Natural killer cell (primary cell): ENCODE results near the gene HMHB1. TPM values are rescaled to one million over a fixed set of nuclear protein-coding genes. Genes with fewer than 3 reads are reported as not detected.
A peak's percentile ranks its signal among the peaks of the same experiment; 100 is the strongest.

ENCODE experiments used
- ATAC-seq, 3 donors: fragments of 150-1000 bp in 2 of 3; fragments of 200-7000 bp in 1 of 3; cut with Tn5 transposase; 1 replicate in 1 of 3; 2 replicates in 2 of 3; pipeline ENCODE4 v1.10.0; 2021; ENCODE audit warnings: mild to moderate bottlenecking in 2 of 3, moderate library complexity in 2 of 3
- DNase-seq, 2 donors: peaks; one replicate each; pipeline versions ENCODE4 v3.0.0 to v3.0.0-alpha.2; 2013 to 2021; ENCODE audit warnings: mixed read lengths in 1 of 2
- H3K27ac ChIP-seq: one replicate; pipeline ENCODE4 v1.5.1; 2013; ENCODE audit warnings: mild to moderate bottlenecking, low read length
- H3K27me3 ChIP-seq: one replicate; pipeline ENCODE4 v1.6.1; 2013; ENCODE audit warnings: low read length; ENCODE audit not compliant: control insufficient read depth, insufficient read depth
- H3K36me3 ChIP-seq: one replicate; pipeline ENCODE4 v1.6.1; 2013; ENCODE audit warnings: low read length; ENCODE audit not compliant: control insufficient read depth, insufficient read depth
- H3K4me1 ChIP-seq: one replicate; pipeline ENCODE4 v1.6.1; 2013; ENCODE audit warnings: low read length; ENCODE audit not compliant: control insufficient read depth, insufficient read depth
- H3K4me3 ChIP-seq: one replicate; pipeline ENCODE4 v1.5.1; 2013; ENCODE audit warnings: low read length
- H3K9me3 ChIP-seq: one replicate; pipeline ENCODE4 v1.6.1; 2013; ENCODE audit warnings: low read length; ENCODE audit not compliant: control insufficient read depth, insufficient read depth
- H3K27ac Mint-ChIP-seq, 2 donors: one replicate each; pipeline ENCODE4 v1.8.0; 2022; ENCODE audit warnings: mild to moderate bottlenecking in 2 of 2, mixed read lengths in 2 of 2, moderate library complexity in 1 of 2
- H3K27me3 Mint-ChIP-seq, 2 donors: one replicate each; pipeline ENCODE4 v1.8.0; 2022; ENCODE audit warnings: low read depth in 2 of 2, mixed read lengths in 2 of 2
- H3K36me3 Mint-ChIP-seq: one replicate; pipeline ENCODE4 v1.8.0; 2022; ENCODE audit warnings: mixed read lengths
- H3K4me1 Mint-ChIP-seq, 2 donors: one replicate each; pipeline ENCODE4 v1.8.0; 2022; ENCODE audit warnings: mixed read lengths in 2 of 2
- H3K4me3 Mint-ChIP-seq: one replicate; pipeline ENCODE4 v1.8.0; 2022; ENCODE audit warnings: mild to moderate bottlenecking, moderate library complexity, mixed read lengths
- H3K9me3 Mint-ChIP-seq, 2 donors: one replicate each; pipeline ENCODE4 v1.8.0; 2022; ENCODE audit warnings: mixed read lengths in 2 of 2
- CTCF ChIP-seq: fragments of 200-600 bp; IDR thresholded peaks from one replicate; pipeline ENCODE4 v1.8.0; 2022; ENCODE audit warnings: antibody characterized with exemption
- WGBS: methylation state at CpG from one replicate; pipeline ENCODE4 v1.1.7; 2013; ENCODE audit warnings: missing lambda C conversion rate; ENCODE audit not compliant: insufficient coverage; 5-methylcytosine and 5-hydroxymethylcytosine counted together
- intact Hi-C: fragments of 100-400 bp; cut with micrococcal nuclease; formaldehyde crosslinking; loops from one replicate; pipeline ENCODE4 v1.14.2; 2022
- total RNA-seq, 4 donors: library from RNA; stranded (reverse); fragments of 120-200 nt in 1 of 4; gene quantifications; one replicate each; pipeline versions ENCODE4 v1.2.3 to v1.2.4, GENCODE V29; 2013 to 2022

Gene HMHB1
- total RNA-seq, 3 donors from 2014 or later (not counting 1 experiment from before 2014, with no cell fraction given): not detected

DNA sequence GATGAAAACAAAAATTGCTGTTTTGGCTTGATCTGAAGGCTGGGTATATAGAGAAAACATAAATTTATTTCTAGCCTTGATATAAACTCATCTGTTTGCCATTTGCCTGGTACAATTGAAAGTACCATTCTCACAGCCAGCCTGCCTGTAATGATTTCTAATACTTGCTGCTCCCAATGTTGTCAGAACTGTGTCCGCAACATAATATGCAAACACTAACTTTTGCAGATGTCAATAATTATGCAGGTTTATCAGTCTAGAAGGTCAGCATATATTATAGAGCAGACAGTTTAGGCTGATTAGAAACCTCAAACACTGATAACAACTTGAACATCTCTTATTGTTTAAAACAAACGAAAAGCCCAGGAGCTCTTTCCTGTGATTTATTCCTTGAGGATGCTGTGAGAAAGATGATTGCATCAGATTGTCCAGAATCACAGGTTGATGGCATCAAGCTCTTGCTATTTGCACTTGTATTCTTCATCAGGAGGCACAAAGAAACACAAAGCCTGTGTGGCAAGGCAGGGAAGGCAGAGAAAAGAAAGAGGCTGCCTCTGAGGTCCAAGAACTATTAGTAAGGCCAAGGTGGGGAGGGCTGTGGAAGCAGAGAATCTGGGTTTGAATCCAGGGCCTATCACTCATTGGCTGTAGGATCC is 21.4 kb upstream of the HMHB1 start:
- H3K27me3 Mint-ChIP-seq: peaks cover 3 to 8% of the 10 kb centered on the region in 2 donors
- no peak for TF ChIP-seq CTCF
- H3K9me3 Mint-ChIP-seq: no peaks in the 10 kb centered on the region
- intact Hi-C loops: no loop called here
- DNase-seq: no peak
- H3K4me1 ChIP-seq: peaks cover 5% of the 10 kb centered on the region
- no peaks in the 10 kb centered on the region for H3K27me3 ChIP-seq
- H3K36me3 Mint-ChIP-seq: no peaks in the 10 kb centered on the region
- H3K4me3 ChIP-seq: no peak overlapping the region
- 93% methylated on average over 2 of the region's 2 CpGs for WGBS
- no peak overlapping the region for H3K27ac ChIP-seq
- H3K27ac Mint-ChIP-seq: no peak overlapping the region
- peaks cover 7 to 11% of the 10 kb centered on the region in 2 donors for H3K4me1 Mint-ChIP-seq
- ATAC-seq: no peak
- no peaks in the 10 kb centered on the region for H3K9me3 ChIP-seq
- no peaks in the 10 kb centered on the region for H3K36me3 ChIP-seq
- H3K4me3 Mint-ChIP-seq: no peak overlapping the region

- no peaks in the 10 kb centered on the region for H3K36me3 Mint-ChIP-seq
- H3K27ac Mint-ChIP-seq: peak overlapping the region in 1 of 2 donors; percentile 30
- Histone ChIP-seq H3K4me1 (peaks cover 5% of the 10 kb centered on the region), H3K27ac (peak overlapping the region; percentile 61), H3K4me3 (peak overlapping the region; percentile 14), H3K9me3 (no peaks in the 10 kb centered on the region), H3K27me3 (no peaks in the 10 kb centered on the region), H3K36me3 (no peaks in the 10 kb centered on the region)
- H3K4me3 Mint-ChIP-seq: peak overlapping the region; percentile 40
- intact Hi-C loops: no loop called here
- H3K27me3 Mint-ChIP-seq: peaks cover 0 to 6% of the 10 kb centered on the region in 2 donors
- TF ChIP-seq CTCF: no peak
- ATAC-seq (peak in 2 of 3 donors; percentile 26 to 79), DNase-seq (no peak)
- H3K9me3 Mint-ChIP-seq: no peaks in the 10 kb centered on the region
- WGBS: 21% methylated on average over 10 of the region's 10 CpGs
- peaks cover 7 to 11% of the 10 kb centered on the region in 2 donors for H3K4me1 Mint-ChIP-seq
These were observed 19.9 kb upstream of the HMHB1 start for GRCh38 chr5:143791848-143792731.

GRCh38 chr5:143793249-143793648 is 18.7 kb upstream of the HMHB1 start:
- Histone ChIP-seq H3K27me3 (no peaks in the 10 kb centered on the region), H3K9me3 (no peaks in the 10 kb centered on the region), H3K36me3 (no peaks in the 10 kb centered on the region), H3K4me3 (no peak overlapping the region), H3K27ac (no peak overlapping the region), H3K4me1 (peaks cover 5% of the 10 kb centered on the region)
- peaks cover 0 to 6% of the 10 kb centered on the region in 2 donors for H3K27me3 Mint-ChIP-seq
- no peaks in the 10 kb centered on the region for H3K36me3 Mint-ChIP-seq
- intact Hi-C loops: no loop called here
- peaks cover 7 to 11% of the 10 kb centered on the region in 2 donors for H3K4me1 Mint-ChIP-seq
- TF ChIP-seq CTCF: no peak
- ATAC-seq: no peak
- H3K27ac Mint-ChIP-seq: no peak overlapping the region
- no peak for DNase-seq
- H3K4me3 Mint-ChIP-seq: no peak overlapping the region
- WGBS: 71% methylated on average over 1 of the region's 2 CpGs
- no peaks in the 10 kb centered on the region for H3K9me3 Mint-ChIP-seq
